Stimulated activated naive CD4-positive, alpha-beta T cell treated with Interleukin-2 at 50 U/mL for 16 hours (primary cell): Measurements from ENCODE around the gene LOXL1.

Experiments
- DNase-seq: peaks from one replicate; lab custom pipeline; 2025; lab: John Stamatoyannopoulos, UW

LOXL1 gene

GRCh38 chr15:73939138-73939537 is 12.9 kb downstream of the LOXL1 start:
- no peak for DNase-seq

GRCh38 chr15:73940061-73940981 is 14.1 kb downstream of the LOXL1 start:
- no peak for DNase-seq

GRCh38 chr15:73941044-73941443 is 14.8 kb downstream of the LOXL1 start:
- no peak for DNase-seq

GRCh38 chr15:73941449-73941848 is 15.2 kb downstream of the LOXL1 start:
- no peak for DNase-seq

GRCh38 chr15:73941871-73942635 is 15.8 kb downstream of the LOXL1 start:
- no peak for DNase-seq

- no peak for DNase-seq
Observed at GRCh38 chr15:73942751-73943270, 16.5 kb downstream of the LOXL1 start.

- no peak for DNase-seq
Observed at GRCh38 chr15:73944161-73945129, 18.2 kb downstream of the LOXL1 start.

GRCh38 chr15:73945130-73945508 is 18.9 kb downstream of the LOXL1 start:
- no peak for DNase-seq

- DNase-seq = no peak
Observed at GRCh38 chr15:73946046-73946721, 19.9 kb downstream of the LOXL1 start.

- DNase-seq = no peak
Observed at GRCh38 chr15:73946795-73947370, 20.6 kb downstream of the LOXL1 start.

GRCh38 chr15:73947651-73948050 is 21.4 kb downstream of the LOXL1 start:
- DNase-seq = no peak

GRCh38 chr15:73948396-73948795 is 22.1 kb downstream of the LOXL1 start:
- DNase-seq = no peak

GRCh38 chr15:73948982-73949381 is 22.7 kb downstream of the LOXL1 start:
- DNase-seq = no peak

- DNase-seq = no peak
Observed at GRCh38 chr15:73949496-73949895, 23.2 kb downstream of the LOXL1 start.

GRCh38 chr15:73950479-73950830 is 24.2 kb downstream of the LOXL1 start:
- no peak for DNase-seq

- peak; percentile 39 for DNase-seq
Observed at GRCh38 chr15:73950831-73951561, 24.7 kb downstream of the LOXL1 start.

- DNase-seq = no peak
Observed at GRCh38 chr15:73951601-73952000, 25.3 kb downstream of the LOXL1 start.

GRCh38 chr15:73952171-73952912 is 26.1 kb downstream of the LOXL1 start:
- no peak for DNase-seq
